IPS-11a (cell line): ENCODE data around the gene GALNT3.
A peak's percentile ranks its signal among the peaks of the same experiment; 100 is the strongest.

Experiments used
- H3K4me3 ChIP-seq: one replicate; pipeline ENCODE4 v1.5.1; 2013; ENCODE audit warnings: low read depth, low read length, control low read depth

The GALNT3 gene

GRCh38 chr2:165796819-165797530 lies 2.9 kb upstream of the GALNT3 start:
- no peak overlapping the region for H3K4me3 ChIP-seq

- H3K4me3 ChIP-seq: no peak overlapping the region
Observed at GRCh38 chr2:165796129-165796528, 2.1 kb upstream of the GALNT3 start.

- peak overlapping the region; percentile 83 for H3K4me3 ChIP-seq
Observed at GRCh38 chr2:165795011-165795410, 964 bp upstream of the GALNT3 start.

GRCh38 chr2:165794536-165794928 lies 485 bp upstream of the GALNT3 start:
- H3K4me3 ChIP-seq: peak overlapping the region; percentile 83

- H3K4me3 ChIP-seq: peak overlapping the region; percentile 83
Observed at GRCh38 chr2:165793161-165793778, 777 bp downstream of the GALNT3 start.

- peak overlapping the region; percentile 83 for H3K4me3 ChIP-seq
Observed at GRCh38 chr2:165792104-165792454, 2.0 kb downstream of the GALNT3 start.

- H3K4me3 ChIP-seq: peak overlapping the region; percentile 29
Observed at GRCh38 chr2:165791421-165792103, 2.5 kb downstream of the GALNT3 start.

- no peak overlapping the region for H3K4me3 ChIP-seq
Observed at GRCh38 chr2:165790466-165790865, 3.6 kb downstream of the GALNT3 start.

GRCh38 chr2:165787334-165787733 lies 6.7 kb downstream of the GALNT3 start:
- H3K4me3 ChIP-seq: no peak overlapping the region

- H3K4me3 ChIP-seq: no peak overlapping the region
Observed at GRCh38 chr2:165779706-165780105, 14.3 kb downstream of the GALNT3 start.

- no peak overlapping the region for H3K4me3 ChIP-seq
Observed at GRCh38 chr2:165778653-165779451, 15.2 kb downstream of the GALNT3 start.

GRCh38 chr2:165778187-165778556 lies 15.9 kb downstream of the GALNT3 start:
- H3K4me3 ChIP-seq: no peak overlapping the region

- H3K4me3 ChIP-seq: no peak overlapping the region
Observed at GRCh38 chr2:165777522-165778186, 16.4 kb downstream of the GALNT3 start.

- no peak overlapping the region for H3K4me3 ChIP-seq
Observed at GRCh38 chr2:165776796-165777195, 17.3 kb downstream of the GALNT3 start.

- H3K4me3 ChIP-seq: no peak overlapping the region
Observed at GRCh38 chr2:165776013-165776412, 18.0 kb downstream of the GALNT3 start.

- no peak overlapping the region for H3K4me3 ChIP-seq
Observed at GRCh38 chr2:165773684-165774083, 20.4 kb downstream of the GALNT3 start.

GRCh38 chr2:165772183-165772582 lies 21.9 kb downstream of the GALNT3 start:
- no peak overlapping the region for H3K4me3 ChIP-seq

GRCh38 chr2:165766326-165766927 lies 27.6 kb downstream of the GALNT3 start:
- no peak overlapping the region for H3K4me3 ChIP-seq

GRCh38 chr2:165762723-165763122 lies 31.3 kb downstream of the GALNT3 start:
- H3K4me3 ChIP-seq: no peak overlapping the region

- no peak overlapping the region for H3K4me3 ChIP-seq
Observed at GRCh38 chr2:165757906-165758675, 36.0 kb downstream of the GALNT3 start.
